Measurements from ENCODE around the gene GPR62.
"Not testable (repeated sequence)": the region's sequence is repeated elsewhere in the genome, so short reads cannot be mapped to it uniquely, and the experiment has no call there.

GPR62 gene, protein sequence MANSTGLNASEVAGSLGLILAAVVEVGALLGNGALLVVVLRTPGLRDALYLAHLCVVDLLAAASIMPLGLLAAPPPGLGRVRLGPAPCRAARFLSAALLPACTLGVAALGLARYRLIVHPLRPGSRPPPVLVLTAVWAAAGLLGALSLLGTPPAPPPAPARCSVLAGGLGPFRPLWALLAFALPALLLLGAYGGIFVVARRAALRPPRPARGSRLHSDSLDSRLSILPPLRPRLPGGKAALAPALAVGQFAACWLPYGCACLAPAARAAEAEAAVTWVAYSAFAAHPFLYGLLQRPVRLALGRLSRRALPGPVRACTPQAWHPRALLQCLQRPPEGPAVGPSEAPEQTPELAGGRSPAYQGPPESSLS

GRCh38 chr3:51955175-51955892 is at the start of gene GPR62:
Gene GPR62 (plus strand): TSS chr3:51955381. CDS start chr3:51955653, 272 bp downstream.
- no peak for DNase-seq

- no peak for DNase-seq
Observed at GRCh38 chr3:51908026-51908425, 47.2 kb upstream of the GPR62 start.

GRCh38 chr3:51916418-51916817 is 38.8 kb upstream of the GPR62 start:
- DNase-seq, result no peak

- no peak for DNase-seq
Observed at GRCh38 chr3:51921081-51921578, 34.1 kb upstream of the GPR62 start.

DNA sequence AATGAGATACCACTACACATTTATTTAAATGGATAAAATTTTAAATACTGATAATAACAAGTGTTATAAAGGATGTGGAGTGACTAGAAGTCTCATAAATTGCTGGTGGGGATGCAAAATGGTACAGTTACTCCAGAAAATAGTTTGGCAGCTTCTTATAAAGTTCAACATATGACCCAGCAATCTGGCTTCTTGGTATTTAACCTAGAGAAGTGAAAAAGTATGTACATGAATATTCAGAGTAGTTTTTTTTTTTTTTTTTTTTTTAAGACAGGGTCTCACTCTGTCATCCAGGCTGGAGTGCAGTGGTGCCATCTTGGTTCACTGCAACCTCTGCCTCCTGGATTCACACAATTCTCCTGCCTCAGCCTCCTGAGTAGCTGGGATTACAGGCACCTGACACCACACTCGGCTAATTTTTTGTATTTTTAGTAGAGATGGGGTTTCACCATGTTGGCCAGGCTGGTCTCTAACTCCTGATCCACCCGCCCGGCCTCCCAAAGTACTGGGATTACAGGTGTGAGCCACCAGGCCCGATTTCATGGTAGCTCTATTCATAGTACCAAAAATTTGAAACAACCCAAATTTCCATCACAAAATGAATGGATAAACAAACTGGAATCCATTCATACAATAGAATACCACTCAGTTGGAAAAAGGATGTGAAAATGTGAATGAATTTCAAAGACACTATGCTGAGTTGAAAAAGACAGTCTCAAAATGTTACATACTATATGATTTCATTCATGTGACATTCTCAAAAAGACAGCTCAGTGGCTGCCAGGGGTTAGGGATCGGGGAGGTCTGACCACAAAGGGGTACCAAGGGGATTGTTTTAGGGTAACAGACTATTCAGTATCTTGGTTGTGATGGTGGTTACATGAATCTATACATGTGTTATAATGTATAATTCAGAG is 27.9 kb upstream of the GPR62 start:
- no peak for DNase-seq

- no peak for DNase-seq
Observed at GRCh38 chr3:51928438-51928837, 26.7 kb upstream of the GPR62 start.

GRCh38 chr3:51928981-51929380 is 26.2 kb upstream of the GPR62 start:
- DNase-seq, result not testable (repeated sequence)

GRCh38 chr3:51929420-51930003 is 25.7 kb upstream of the GPR62 start:
- DNase-seq, result no peak

DNA sequence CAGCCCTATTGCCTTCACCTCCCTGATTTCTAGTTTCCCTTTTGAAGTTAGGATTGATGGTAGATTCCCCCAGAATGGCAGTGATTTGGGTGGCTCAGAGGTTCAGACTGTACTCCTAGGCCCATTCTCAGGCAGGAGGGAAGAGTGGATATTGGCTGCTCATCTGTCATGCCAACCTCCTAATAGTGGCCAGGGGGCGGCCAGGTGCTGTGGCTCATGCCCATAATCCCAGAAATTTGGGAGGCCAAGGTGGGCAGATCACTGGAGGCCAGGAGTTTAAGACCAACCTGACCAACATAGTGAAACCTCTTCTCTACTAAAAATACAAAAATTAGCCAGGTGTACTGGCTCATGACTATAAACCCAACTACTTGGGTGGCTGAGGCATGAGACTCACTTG is 24.7 kb upstream of the GPR62 start:
- DNase-seq, result no peak

GRCh38 chr3:51931756-51932155 is 23.4 kb upstream of the GPR62 start:
- no peak for DNase-seq

GRCh38 chr3:51932471-51933370 is 22.5 kb upstream of the GPR62 start:
- no peak for DNase-seq

DNA sequence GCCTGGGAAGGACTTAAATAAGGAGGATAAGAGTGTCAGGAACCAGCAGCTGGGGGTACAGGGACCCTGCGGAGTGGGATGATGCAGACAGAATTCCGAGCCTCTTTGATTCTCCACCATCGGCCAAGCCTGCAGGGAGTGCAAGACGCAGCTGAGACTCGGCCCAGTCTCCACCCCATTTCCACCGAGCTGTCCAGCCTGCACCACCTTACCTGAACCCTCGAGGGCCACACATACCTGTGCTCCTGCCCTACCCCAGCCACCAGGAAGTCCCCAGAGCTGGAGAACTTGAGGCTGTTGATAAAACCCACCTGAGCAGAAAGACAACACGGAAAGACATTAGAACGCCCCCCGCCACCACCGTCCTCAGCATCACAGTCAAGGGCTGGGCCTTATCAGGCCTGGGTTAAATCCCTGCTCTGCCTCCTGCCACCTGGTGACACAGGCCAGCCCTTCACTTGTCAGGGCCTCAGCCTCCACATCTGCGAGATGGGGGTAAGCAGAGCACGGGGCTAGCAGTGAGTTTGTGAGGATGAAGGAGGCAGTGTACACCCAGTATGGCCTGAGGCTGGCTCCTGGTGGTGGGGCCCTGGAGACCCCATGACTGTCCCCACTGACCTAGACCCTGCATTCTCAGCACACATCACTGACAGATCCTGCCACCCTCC is 21.6 kb upstream of the GPR62 start:
- DNase-seq, result no peak

- no peak for DNase-seq
Observed at GRCh38 chr3:51934139-51934850, 20.9 kb upstream of the GPR62 start.

DNA sequence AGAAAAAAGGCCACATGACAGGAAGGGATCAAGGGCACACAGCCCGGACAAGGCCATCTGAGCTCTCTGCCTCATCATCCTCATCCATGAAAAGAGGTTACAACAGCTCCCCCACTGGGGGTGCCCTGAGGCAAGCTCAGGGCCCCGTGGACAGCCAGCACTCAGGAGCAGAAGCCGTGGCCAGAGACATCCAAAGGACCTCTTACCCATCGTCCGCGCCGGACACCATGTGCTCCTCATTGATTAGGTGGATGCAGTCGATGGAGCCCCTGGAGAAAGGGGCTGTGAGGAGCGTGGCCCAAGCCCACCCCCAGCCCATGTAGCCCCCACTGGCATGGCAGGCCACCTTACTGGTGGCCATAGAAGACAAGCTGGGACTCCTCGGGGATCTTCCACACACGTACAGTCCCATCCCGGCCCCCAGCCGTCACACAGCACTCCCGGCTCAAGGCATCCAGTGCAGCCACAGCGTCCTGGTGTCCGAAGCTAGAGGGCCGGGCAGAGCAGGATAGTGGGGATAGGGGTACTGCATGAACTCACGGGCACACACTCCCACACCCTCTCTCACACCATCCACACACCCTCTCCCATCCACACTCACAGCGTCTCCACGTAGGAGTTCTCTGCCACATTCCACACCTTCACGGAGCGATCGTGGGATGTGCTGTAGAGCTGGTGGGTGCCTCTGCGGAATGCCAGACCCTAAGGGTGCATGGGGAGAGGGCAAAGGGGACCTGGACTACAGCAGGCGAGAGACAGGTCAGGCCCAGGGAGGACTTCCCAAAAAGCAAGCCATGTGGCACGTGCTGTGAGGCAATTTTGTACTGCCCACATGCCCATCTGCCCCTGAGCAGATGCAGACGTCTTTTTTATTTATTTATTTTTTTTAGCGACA is 19.9 kb upstream of the GPR62 start:
- no peak for DNase-seq

DNA sequence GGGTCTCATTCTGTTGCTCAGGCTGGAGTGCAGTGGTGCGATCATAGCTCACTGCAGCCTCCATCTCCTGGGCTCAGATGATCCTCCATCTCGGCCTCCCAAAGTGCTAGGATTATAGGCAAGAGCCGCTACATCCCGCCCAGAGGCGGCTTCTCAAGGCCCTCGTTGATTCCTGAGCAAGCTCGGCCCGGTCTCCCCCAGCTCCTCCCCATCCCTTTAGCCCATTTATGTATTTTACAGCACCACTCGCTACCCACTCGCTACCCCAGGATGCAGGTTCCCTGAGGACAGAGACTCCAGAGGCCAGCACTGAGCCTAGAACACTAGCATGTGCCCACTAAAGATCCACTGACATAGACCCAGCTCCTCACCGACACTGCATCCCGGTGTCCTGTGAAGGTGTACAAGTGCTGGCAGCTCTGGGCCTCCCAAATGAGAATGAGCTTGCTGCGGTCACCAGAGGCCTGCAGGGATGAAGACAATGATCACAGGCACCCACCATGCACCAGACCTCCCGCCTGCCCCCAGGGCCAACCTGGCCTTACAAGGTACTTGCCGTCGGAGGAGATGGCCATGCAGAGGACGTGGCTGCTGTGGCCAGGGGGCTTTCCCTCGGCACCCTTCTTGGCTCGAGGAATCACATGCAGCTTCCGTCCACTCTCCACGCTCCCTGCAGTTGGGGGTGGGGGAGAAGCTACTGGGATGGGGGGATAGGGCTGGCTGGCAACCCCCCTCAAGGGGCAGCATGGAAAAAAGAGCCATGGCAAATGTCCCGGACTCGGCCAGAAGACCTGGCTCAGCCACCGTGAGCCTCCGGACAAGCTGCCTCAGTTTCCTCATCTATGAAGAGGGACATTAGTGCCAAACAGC is 19.1 kb upstream of the GPR62 start:
- no peak for DNase-seq

- DNase-seq, result no peak
Observed at GRCh38 chr3:51937014-51937413, 18.2 kb upstream of the GPR62 start.

- DNase-seq, result peak in 1 of 2 experiments; percentile 10
Observed at GRCh38 chr3:51937611-51938450, 17.4 kb upstream of the GPR62 start.
